Measurements from ENCODE around the gene PARVB. TPM values are rescaled to one million over a fixed set of nuclear protein-coding genes. Genes with fewer than 3 reads are reported as not detected.

The PARVB gene, protein sequence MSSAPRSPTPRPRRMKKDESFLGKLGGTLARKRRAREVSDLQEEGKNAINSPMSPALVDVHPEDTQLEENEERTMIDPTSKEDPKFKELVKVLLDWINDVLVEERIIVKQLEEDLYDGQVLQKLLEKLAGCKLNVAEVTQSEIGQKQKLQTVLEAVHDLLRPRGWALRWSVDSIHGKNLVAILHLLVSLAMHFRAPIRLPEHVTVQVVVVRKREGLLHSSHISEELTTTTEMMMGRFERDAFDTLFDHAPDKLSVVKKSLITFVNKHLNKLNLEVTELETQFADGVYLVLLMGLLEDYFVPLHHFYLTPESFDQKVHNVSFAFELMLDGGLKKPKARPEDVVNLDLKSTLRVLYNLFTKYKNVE
- total RNA-seq = 98.1 TPM
- long read RNA-seq, full-length matches to known transcripts = 22 of 41 reads
- long read RNA-seq, partial matches to known transcripts = 10 of 41 reads
- long read RNA-seq, other reads (novel, unspliced or antisense) = 9 of 41 reads

DNA sequence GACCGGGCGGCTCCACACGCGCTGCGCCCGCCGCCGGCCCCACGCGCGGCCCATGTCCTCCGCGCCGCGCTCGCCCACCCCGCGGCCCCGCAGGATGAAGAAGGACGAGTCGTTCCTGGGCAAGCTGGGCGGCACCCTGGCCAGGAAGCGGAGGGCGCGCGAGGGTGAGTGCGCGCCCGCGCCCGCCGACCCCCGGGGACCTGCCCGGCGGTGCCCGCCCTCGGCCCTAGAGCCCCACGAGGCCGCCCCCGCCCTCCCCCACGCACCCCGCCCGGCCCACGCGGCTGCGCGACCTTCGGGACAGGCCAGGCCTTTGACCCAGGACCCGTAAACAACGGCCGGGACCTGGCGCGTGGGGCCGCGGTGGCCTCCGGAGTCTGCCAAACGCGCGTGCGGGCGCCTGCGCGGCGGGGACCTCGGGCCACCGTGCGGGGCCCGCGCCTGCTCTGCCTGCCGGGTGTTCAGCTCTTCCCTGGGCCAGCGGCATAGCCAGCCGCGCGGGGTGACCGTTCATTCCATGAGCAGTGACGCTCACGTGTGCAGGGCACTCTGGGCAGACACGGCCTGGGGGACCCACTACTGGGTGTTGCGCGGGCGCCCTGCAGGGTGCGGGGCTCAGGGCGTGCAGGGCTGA, at the start of gene PARVB:
Gene PARVB, plus strand, starts transcription at position 15 of the 634 bp plus-strand sequence. Its CDS starts 38 bp downstream, at position 53.
- intact Hi-C loops (cut with DNase I) = no loop called here
- DNase-seq (ENCODE audit: low spot score) = no peak

DNA sequence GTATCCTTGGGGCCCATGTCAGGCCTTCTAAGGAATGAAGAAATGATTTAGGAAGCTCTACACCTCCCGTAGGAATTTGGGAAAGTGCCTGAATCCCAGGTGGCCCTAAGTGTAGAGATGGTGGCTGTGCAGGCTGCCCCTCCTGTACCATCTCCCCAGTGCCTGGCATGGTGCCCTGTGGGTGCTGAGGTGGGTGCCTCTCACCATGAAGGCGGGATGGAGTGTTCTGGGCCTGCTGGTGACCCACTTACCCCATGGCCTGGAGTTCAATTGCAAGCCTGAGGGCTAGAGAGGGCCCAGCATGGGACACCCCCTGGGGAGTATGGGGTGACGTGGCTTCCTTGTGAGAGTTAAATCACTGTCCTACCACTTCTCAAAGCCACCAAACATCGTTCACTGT, 49.1 kb upstream of the PARVB start:
- intact Hi-C loops (cut with DNase I) = no loop called here
- no peak for DNase-seq (ENCODE audit: low spot score)

DNA sequence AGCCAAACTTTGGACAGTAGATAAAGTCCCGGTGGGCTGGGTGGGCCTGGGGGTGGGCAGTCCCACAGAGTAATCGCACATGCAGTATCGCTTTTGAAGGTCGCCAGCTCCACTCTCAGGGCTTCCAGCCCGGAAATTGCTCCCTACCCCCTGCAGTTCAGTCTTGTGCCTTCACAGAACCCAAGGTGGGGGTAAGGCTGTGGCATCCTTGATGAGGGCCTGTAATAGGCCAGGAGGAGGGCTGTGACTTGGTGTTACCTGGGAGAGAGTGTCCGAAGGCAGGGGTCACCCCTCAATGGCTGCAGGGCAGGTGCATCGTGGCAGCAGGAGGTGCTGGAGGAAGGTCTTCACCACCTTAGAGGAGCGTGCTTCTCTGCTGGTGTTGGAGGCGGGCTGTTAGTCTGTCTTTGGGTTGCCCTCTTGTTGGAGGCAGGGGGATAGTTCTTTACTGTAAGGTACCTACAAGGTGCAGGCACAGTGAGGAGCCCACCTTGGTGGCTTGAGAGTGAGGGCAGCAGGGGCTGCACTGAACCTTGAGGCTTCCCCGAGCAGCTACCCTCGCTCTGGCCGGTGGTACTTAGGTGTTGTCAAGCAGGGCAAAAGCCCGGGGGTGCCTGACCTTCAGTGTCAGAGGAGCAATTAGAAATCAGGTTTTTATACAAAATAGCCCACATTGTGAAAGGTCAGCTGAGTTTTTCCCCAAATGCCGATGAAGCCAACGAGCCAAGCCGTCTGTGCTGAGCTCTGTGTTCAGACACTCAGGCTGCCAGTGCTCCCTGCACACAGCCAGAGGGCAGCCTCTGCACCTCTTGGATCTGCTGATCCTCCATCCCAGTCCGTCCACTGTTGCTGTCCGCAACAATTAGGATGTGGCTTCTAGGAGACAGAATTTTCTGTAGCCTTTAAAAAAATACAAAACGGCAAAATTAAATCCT, 47.0 kb upstream of the PARVB start:
- no peak for DNase-seq (ENCODE audit: low spot score)
- intact Hi-C loops (cut with DNase I) = no loop called here

DNA sequence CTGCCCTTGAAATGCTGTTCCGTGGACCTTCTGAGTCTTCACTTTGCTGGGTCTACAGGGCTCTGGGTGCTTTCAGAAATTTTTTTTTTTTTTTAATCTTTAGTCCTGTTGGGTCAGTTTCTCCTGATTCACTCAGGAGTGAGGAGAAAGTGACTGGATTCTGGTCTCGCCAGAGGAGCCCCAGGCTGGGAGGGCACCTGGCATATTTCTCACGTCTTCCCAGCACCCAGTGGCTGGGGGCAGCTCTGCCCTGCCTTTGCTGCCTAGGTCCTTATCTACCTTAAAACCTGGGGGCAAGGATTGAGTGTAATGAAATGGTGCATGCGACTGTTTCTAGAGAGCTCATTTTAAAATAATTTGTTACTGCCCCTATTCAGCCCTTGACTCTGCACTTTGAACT, 45.5 kb upstream of the PARVB start:
- no peak for DNase-seq (ENCODE audit: low spot score)
- intact Hi-C loops (cut with DNase I) = no loop called here

DNA sequence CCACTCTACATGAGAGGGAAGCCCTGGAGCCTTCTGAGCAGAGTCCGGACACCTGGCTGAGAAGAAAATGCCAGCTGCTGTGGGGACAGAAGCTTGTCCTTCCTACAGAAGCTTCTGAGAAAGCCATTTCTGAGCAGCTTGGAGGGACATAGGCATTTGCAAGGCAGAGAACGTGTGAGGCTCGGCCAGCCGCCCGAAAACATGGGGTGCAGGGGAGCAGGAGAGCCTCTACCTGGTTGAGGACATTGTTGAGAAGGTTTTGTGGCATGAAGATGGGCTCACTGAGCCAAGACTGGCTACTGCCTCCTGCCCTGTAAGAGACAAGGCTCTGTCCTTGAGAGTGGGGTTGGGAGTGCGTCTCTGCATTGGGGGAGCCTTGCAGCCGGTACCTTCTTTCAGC, 43.5 kb upstream of the PARVB start:
- intact Hi-C loops (cut with DNase I) = no loop called here
- DNase-seq (ENCODE audit: low spot score) = no peak

DNA sequence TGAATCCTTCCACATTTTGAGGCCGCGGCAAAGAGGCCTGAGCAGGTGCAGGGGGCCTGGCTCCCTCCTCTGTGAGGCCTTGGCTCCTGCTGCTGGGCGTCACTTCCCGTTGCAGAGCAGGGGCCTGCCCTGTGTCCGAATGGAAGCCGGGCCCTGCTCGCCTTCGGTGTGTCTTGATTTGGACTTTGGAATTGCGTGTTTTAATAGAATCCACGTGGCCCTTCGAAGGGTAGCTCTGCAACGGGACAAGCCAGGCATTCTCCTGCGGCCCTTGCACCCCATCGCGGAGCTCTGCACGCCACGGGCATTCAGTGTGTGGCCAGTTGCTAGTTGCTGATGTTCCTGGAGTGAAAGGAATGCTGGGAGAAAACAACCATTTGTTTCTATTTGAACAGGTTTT, 43.1 kb upstream of the PARVB start:
- no peak for DNase-seq (ENCODE audit: low spot score)
- intact Hi-C loops (cut with DNase I) = no loop called here

DNA sequence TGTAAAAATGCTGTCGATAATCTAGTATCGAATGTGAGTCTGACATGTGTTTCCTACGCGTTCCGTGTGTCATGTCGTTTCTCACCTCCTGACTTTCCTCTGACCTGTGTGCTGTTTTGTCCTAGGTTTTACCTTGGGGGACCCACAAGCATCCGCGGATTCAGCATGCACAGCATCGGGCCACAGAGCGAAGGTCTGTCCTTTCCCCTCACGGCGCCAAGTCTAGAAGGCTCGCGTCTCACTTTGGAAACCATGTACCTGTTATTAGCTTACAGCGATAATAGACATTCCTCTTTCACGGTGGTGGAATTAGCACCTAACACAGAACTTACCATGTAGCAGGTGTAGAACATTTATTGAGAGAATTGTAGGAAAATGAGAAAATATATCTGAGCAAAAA, 40.3 kb upstream of the PARVB start:
- intact Hi-C loops (cut with DNase I) = no loop called here
- DNase-seq (ENCODE audit: low spot score) = no peak

DNA sequence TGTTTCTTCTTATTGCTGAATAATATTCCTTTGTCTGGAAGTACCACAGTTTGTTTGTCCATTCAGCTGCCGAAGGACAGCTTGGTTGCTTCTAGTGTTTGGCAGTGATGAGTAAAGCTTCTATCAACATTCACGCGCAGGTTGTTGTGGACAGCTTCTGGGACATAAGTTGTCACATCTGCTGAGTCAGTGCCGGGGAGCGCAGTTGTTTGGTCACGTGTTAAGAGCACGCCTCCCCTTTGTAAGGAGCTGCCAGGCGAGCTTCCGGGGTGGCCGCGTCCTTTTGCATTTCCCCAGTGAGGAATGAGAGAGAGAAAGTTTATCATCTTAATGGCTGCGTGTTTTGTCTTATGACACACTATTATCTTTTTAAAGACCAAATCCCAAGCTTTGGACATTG, 38.6 kb upstream of the PARVB start:
- intact Hi-C loops (cut with DNase I) = no loop called here

DNA sequence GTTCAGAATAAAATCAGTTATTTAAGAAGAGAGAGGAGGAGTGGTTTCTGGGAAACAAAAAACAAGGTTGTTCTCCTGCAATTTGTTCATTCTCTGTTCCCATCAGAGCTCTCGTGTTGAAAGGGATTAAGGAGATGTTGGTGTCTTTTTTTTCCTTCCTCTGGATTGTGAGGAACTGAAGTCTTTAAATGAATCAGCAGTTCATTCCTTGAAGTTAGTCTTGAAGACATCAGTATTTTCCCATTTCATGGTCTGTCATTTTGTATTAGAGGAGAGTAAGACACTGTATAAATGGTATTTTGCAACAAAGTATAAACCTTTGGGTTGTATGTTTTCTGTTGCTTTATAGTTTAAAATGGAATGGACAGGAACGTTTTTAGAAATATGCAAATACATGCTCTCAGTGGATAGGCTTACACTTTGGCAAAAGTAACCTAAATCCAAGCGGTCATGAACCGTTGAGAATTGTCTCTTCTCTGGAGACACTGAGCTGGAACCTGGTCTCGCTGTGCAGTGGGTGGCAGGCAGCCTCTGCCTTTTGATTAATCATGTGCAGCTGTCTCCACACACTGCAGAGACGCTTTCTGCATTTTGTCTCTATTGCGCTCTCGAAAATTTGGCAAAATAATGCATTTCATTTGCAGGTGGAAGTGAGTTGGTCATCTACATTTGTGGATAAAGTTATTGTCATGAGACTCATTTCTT, 35.8 kb upstream of the PARVB start:
- intact Hi-C loops (cut with DNase I) = no loop called here
- no peak for DNase-seq (ENCODE audit: low spot score)

More for the DNA sequence above, 38.6 kb upstream of the PARVB start:
- DNase-seq (ENCODE audit: low spot score) = no peak

DNA sequence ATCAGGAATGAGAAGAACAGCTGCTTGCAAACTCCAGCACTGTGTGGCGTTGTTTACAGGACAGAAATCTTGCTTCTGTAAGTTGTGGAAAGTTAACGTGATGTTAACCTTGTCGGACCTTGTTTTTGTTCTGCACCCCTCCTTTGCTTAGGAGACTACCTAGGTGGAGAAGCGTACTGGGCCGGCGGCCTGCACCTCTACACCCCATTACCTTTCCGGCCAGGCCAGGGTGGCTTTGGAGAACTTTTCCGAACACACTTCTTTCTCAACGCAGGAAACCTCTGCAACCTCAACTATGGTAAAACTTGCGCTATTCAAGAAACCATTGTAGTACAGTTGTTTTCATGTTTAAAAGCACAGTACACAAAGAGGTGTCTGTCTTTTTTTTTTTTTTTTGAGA, 35.1 kb upstream of the PARVB start:
- DNase-seq (ENCODE audit: low spot score) = no peak

DNA sequence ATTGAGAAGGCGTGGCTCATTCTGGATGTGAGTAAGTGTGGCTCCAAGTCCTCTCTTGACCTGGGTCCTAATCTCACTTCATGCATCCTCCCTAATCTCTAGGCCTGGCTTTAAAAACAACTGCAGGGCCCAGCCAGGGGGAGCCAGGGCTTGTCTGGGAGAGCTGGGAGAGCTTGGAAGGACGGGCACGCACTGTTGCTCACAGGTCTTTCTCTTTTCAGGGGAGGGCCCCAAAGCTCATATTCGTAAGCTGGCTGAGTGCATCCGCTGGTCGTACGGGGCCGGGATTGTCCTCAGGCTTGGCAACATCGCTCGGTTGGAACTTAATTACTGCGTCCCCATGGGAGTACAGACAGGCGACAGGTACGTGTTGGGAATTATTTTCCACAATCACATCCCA, 34.1 kb upstream of the PARVB start:
- intact Hi-C loops (cut with DNase I) = no loop called here
- DNase-seq (ENCODE audit: low spot score) = no peak

More for the DNA sequence above, 35.1 kb upstream of the PARVB start:
- intact Hi-C loops (cut with DNase I) = no loop called here

DNA sequence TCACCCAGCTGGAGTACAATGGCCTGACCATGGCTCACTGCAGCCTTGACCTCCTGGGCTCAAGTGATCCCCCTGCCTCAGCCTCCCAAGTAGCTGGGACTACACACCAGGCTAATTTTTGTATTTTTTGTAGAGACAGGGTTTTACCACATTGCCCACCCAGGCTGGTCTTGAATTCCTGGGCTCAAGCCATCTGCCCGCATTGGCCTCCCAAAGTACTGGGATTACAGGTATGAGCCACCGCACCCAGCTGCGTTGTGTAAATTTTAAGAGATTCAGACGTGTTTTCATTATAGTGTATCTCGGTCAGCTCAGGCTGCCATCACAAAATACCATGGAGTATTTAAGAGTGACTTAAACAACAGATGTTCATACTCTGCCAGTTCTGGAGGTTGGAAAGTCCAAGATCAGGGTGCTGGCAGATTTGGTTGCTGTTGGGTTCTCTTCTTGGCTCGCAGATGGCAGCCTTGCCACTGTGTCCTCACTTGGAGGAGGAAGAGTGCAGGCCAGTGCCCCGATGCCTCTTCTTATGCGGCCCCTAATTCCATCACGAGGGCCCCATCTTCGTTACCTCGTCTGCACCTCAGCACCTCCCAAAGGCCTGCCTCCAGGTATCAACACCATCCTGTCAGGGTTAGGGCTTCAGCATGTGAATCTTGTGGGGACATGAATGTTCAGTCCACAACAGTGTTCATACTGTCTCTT, 32.6 kb upstream of the PARVB start:
- no peak for DNase-seq (ENCODE audit: low spot score)
- intact Hi-C loops (cut with DNase I) = loop anchor here (2.0 kb wide), 1 partner anchor 93 kb away; no protein-coding TSS in a partner anchor

DNA sequence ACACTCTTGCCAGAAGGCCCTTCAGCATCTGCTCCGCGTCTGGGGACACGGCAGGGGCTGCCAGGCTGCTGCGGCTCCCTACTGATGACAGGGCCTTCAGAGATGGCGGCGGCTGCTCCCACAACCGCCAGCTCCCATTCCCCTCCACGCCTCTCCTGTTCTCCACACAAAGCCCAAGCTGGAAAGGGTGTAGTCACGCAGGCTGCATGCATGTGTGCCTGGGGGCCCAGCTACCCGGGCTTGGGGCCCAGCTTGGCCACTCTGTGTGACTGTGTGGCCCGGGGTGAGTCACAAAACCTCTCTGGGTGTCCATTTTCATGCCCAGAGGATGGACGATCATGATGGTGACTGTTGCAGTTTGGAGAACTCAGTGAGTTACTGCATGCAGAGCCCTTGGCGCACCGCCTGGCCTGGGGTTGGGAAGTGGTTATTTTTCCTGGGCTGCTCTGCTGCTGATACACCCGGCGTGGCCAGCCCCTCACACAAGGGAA, 31.7 kb upstream of the PARVB start:
- intact Hi-C loops (cut with DNase I) = loop anchor here (2.0 kb wide), 1 partner anchor 92 kb away; no protein-coding TSS in a partner anchor
- no peak for DNase-seq (ENCODE audit: low spot score)

DNA sequence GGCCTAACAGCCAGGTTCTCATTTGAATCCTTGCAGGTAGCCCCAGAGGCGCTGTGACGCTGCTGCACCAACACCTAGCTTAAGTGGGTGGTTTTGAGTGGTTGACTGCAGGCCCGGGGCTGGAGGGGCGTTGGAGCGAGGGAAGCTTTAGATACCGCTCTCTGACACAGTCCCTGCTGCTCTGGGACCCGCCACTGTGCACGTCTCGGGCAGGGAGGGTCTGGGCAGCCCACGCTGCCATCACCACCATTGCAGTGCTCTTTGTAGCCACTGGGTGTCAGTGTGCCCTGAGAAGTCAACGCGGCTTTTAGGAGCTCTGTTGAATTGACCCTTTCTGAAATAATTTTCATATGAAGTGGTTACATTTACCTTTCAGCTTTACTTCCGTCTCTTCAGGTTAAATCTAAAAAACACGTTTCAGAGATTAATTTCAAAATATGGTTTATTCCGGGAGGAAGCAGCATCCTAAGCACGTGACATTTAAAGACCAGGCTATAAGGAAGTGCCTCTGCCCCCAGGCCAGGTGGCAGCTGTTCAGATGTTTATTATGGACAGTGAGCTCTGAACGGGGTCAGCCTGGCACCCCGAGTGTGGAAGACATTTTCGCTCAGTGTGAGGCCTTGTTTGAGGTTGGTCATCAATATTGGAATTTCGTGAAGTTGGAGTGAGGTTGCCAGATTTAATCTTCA, 30.9 kb upstream of the PARVB start:
- intact Hi-C loops (cut with DNase I) = loop anchor here (1.0 to 2.0 kb wide), 2 partner anchors 92 to 633 kb away; no protein-coding TSS in a partner anchor
- DNase-seq (ENCODE audit: low spot score) = no peak

DNA sequence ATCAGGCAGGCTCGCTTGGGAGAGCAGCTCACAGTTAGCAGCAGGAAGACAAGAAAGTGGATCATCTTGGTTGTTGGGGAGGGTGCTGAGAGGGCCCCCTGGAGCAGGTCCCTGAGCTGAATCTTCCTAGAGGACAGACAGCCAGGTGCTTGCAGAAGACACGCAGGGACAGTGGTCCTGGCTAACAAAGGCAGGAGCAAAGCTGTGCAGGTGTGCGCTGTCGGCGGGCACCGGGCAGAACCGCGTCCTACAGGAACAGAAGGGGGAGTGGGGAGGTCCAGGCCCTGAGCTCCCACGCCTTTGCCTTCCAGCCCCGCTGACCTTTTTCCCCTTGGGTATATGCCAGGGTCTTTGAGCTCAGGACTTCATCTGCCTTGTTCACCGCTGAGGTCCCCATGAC, 30.1 kb upstream of the PARVB start:
- no peak for DNase-seq (ENCODE audit: low spot score)
- intact Hi-C loops (cut with DNase I) = no loop called here

DNA sequence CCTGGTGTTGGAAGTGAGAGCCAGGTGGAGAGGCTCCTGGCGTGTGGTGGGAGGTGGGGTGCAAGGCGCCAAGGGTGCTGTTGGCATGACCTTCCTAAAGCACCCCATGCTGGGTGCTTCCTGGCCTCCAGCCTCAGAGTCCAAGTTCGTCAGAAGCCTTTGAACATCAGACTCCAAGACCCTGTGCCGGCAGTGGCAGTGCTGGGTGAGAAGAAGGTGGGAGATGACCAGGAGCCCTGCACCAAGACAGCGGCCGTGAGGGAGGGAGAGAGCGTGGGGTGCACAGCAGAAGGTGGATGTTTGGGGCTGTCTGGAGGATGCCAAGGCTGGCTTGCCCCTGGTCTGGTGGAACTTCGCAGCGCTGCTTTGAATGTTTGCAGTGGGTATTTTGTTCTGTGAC, 29.7 kb upstream of the PARVB start:
- intact Hi-C loops (cut with DNase I) = no loop called here
- DNase-seq (ENCODE audit: low spot score) = no peak

DNA sequence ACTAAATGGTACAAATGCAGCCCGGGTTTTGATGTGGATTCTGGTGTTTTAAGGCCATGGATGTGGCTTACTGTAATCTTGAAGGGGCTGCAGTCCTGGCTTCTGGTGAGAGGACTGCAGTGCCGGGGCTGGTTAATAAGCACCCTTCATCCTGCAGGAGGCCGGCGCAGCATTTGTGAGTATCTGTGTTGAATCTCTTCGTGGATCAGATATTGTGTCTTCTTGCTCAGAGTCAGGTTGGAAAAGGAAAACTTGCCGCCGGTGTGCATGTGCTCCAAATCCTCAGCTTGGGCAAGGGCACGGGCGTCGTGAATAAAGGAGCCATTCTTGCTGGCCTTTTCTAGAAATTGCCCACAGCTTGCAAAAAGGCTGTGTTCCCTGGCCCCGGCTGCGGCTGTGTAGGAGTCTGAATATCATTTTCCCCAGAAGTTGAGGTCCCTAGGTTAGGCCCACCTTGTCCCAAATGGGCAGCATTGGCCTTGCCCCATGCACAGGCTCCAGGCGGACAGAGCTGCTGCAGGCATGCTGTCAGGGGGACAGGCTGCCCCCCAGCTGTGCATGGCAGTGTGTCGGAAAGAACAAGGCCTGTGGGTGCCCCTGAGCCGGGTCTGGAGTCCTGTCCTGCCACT, 28.9 kb upstream of the PARVB start:
- intact Hi-C loops (cut with DNase I) = no loop called here

DNA sequence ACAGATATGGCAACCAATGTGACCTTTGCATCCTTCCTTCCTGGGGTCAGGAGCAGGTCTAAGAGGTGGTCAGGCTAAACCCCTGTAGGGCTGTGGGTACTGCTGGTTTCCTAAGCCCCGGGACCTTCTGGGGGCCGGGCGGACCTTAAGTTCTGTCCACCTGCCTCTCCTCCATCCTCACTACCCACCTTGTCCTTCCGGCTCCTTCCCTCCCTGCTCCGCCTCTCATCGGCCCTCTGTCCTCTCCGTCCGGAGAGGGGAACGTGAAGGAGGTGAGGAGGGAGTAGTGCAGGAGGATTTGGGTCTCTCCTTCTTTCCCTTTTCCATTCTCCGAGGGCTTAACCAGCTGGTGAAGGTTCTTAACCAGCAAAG, 28.3 kb upstream of the PARVB start:
- no peak for DNase-seq (ENCODE audit: low spot score)
- intact Hi-C loops (cut with DNase I) = no loop called here

More for the DNA sequence above, 28.9 kb upstream of the PARVB start:
- DNase-seq (ENCODE audit: low spot score) = no peak

Measured in cardiac septum (tissue), 1 donor.